Measurements from ENCODE around the gene SNX24.
"Not testable (repeated sequence)": the region's sequence is repeated elsewhere in the genome, so short reads cannot be mapped to it uniquely, and the experiment has no call there.

SNX24 gene

GRCh38 chr5:122845229-122846050 is at the start of gene SNX24:
Gene SNX24, plus strand, starts transcription at chr5:122845613. Its CDS starts 21 bp downstream, at chr5:122845634.
- peak; percentile 42 to 48 for DNase-seq (ENCODE audit: low read depth in 2 of 2)

- no peak for DNase-seq (ENCODE audit: low read depth in 2 of 2)
Observed at GRCh38 chr5:122805481-122805880, 39.9 kb upstream of the SNX24 start.

- DNase-seq (ENCODE audit: low read depth in 2 of 2) = no peak
Observed at GRCh38 chr5:122810405-122810804, 35.0 kb upstream of the SNX24 start.

GRCh38 chr5:122815218-122815767 is 30.1 kb upstream of the SNX24 start:
- DNase-seq (ENCODE audit: low read depth in 2 of 2) = no peak

GRCh38 chr5:122816756-122817155 is 28.7 kb upstream of the SNX24 start:
- DNase-seq (ENCODE audit: low read depth in 2 of 2) = no peak

- no peak for DNase-seq (ENCODE audit: low read depth in 2 of 2)
Observed at GRCh38 chr5:122831984-122832383, 13.4 kb upstream of the SNX24 start.

GRCh38 chr5:122835681-122836080 is 9.7 kb upstream of the SNX24 start:
- no peak for DNase-seq (ENCODE audit: low read depth in 2 of 2)

GRCh38 chr5:122836947-122837346 is 8.5 kb upstream of the SNX24 start:
- no peak for DNase-seq (ENCODE audit: low read depth in 2 of 2)

GRCh38 chr5:122839731-122840130 is 5.7 kb upstream of the SNX24 start:
- no peak for DNase-seq (ENCODE audit: low read depth in 2 of 2)

- DNase-seq (ENCODE audit: low read depth in 2 of 2) = no peak
Observed at GRCh38 chr5:122842016-122842580, 3.3 kb upstream of the SNX24 start.

- no peak for DNase-seq (ENCODE audit: low read depth in 2 of 2)
Observed at GRCh38 chr5:122844136-122844909, 1.1 kb upstream of the SNX24 start.

GRCh38 chr5:122844910-122845228 is 544 bp upstream of the SNX24 start:
- DNase-seq (ENCODE audit: low read depth in 2 of 2) = no peak

- DNase-seq (ENCODE audit: low read depth in 2 of 2) = no peak
Observed at GRCh38 chr5:122846051-122846550, 688 bp downstream of the SNX24 start.

- no peak for DNase-seq (ENCODE audit: low read depth in 2 of 2)
Observed at GRCh38 chr5:122847687-122848081, 2.3 kb downstream of the SNX24 start.

GRCh38 chr5:122849771-122850170 is 4.4 kb downstream of the SNX24 start:
- no peak for DNase-seq (ENCODE audit: low read depth in 2 of 2)

GRCh38 chr5:122857538-122857937 is 12.1 kb downstream of the SNX24 start:
- DNase-seq (ENCODE audit: low read depth in 2 of 2) = not testable (repeated sequence)

GRCh38 chr5:122858451-122858850 is 13.0 kb downstream of the SNX24 start:
- no peak for DNase-seq (ENCODE audit: low read depth in 2 of 2)

- DNase-seq (ENCODE audit: low read depth in 2 of 2) = no peak
Observed at GRCh38 chr5:122863240-122863639, 17.8 kb downstream of the SNX24 start.

GRCh38 chr5:122863721-122864120 is 18.3 kb downstream of the SNX24 start:
- DNase-seq (ENCODE audit: low read depth in 2 of 2) = no peak

- DNase-seq (ENCODE audit: low read depth in 2 of 2) = no peak
Observed at GRCh38 chr5:122864400-122864799, 19.0 kb downstream of the SNX24 start.

- no peak for DNase-seq (ENCODE audit: low read depth in 2 of 2)
Observed at GRCh38 chr5:122864842-122865241, 19.4 kb downstream of the SNX24 start.

- no peak for DNase-seq (ENCODE audit: low read depth in 2 of 2)
Observed at GRCh38 chr5:122870219-122870856, 24.9 kb downstream of the SNX24 start.
